Vagina (tissue), 2 donors: ENCODE measurements around the gene MAN1C1.

Source experiments
- POLR2A ChIP-seq, 2 donors: fragments of 450-650 bp; IDR thresholded peaks; one replicate each; pipeline ENCODE4 v1.6.1; 2017; ENCODE audit warnings: antibody characterized with exemption in 2 of 2, mild to moderate bottlenecking in 2 of 2, moderate library complexity in 2 of 2
- POLR2AphosphoS5 ChIP-seq, 2 donors: sonication (generic); formaldehyde crosslinking; IDR thresholded peaks; one replicate each; pipeline ENCODE4 v1.9.0; 2017; ENCODE audit warnings: antibody characterized with exemption in 2 of 2, mild to moderate bottlenecking in 2 of 2, low read depth in 1 of 2; ENCODE audit not compliant: insufficient read depth in 1 of 2
- TF ChIP-seq, protein P1 (sequence below), 3 experiments: fragments of 450-650 bp in 2 of 3; fragments of 200-600 bp in 1 of 3; sonication (generic) in 1 of 3; IDR thresholded peaks; one replicate each; pipeline ENCODE4 v1.5.1; 2017 to 2019; ENCODE audit warnings: antibody characterized with exemption in 3 of 3, mild to moderate bottlenecking in 2 of 3, moderate library complexity in 2 of 3

- TF ChIP-seq, protein P1, sequence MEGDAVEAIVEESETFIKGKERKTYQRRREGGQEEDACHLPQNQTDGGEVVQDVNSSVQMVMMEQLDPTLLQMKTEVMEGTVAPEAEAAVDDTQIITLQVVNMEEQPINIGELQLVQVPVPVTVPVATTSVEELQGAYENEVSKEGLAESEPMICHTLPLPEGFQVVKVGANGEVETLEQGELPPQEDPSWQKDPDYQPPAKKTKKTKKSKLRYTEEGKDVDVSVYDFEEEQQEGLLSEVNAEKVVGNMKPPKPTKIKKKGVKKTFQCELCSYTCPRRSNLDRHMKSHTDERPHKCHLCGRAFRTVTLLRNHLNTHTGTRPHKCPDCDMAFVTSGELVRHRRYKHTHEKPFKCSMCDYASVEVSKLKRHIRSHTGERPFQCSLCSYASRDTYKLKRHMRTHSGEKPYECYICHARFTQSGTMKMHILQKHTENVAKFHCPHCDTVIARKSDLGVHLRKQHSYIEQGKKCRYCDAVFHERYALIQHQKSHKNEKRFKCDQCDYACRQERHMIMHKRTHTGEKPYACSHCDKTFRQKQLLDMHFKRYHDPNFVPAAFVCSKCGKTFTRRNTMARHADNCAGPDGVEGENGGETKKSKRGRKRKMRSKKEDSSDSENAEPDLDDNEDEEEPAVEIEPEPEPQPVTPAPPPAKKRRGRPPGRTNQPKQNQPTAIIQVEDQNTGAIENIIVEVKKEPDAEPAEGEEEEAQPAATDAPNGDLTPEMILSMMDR (IDR thresholded peaks at IDR 0.05) = no peak
- TF ChIP-seq POLR2AphosphoS5 (IDR thresholded peaks at IDR 0.05; ENCODE audit: insufficient read depth in 1 of 2, low read depth in 1 of 2) (no peak), POLR2A (IDR thresholded peaks at IDR 0.05) (no peak)
These were observed 115.2 kb downstream of the MAN1C1 start for GRCh38 chr1:25731626-25732370.
